ENCODE results near the gene ENPP7. TPM values are rescaled to one million over a fixed set of nuclear protein-coding genes. Genes with fewer than 3 reads are reported as not detected.
A peak's percentile ranks its signal among the peaks of the same experiment; 100 is the strongest.
"Not testable (repeated sequence)": the region's sequence is repeated elsewhere in the genome, so short reads cannot be mapped to it uniquely, and the experiment has no call there.

Gene ENPP7
- total and polyA plus RNA-seq, 2 donors from 2014 or later: 0.94 to 3.7 TPM

DNA sequence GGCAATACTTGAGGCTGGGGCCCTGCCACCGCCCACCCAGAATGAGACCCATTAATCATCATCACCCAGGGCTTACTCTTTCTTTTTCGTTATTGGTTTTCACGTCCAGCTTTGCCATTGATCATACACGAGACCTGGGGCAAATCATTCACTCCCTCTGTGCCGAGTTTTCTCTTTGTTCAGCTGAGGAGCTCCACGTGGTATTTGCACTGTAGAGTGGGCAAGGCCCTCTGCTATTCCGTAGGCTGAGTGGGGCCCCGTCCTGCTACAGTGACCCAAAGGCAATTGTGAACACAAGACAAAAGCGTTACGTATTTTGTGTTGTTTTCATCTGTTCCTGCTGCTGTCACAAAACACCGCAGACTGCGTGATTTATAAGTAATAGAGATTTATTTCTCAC, 23.6 kb downstream of the ENPP7 start:
- peaks cover 5% of the 10 kb centered on the region for H3K27me3 ChIP-seq (ENCODE audit: control insufficient read depth, insufficient read depth, low read length)
- peak in 1 of 5 donors; percentile 32 for DNase-seq
- TF ChIP-seq, protein P1, sequence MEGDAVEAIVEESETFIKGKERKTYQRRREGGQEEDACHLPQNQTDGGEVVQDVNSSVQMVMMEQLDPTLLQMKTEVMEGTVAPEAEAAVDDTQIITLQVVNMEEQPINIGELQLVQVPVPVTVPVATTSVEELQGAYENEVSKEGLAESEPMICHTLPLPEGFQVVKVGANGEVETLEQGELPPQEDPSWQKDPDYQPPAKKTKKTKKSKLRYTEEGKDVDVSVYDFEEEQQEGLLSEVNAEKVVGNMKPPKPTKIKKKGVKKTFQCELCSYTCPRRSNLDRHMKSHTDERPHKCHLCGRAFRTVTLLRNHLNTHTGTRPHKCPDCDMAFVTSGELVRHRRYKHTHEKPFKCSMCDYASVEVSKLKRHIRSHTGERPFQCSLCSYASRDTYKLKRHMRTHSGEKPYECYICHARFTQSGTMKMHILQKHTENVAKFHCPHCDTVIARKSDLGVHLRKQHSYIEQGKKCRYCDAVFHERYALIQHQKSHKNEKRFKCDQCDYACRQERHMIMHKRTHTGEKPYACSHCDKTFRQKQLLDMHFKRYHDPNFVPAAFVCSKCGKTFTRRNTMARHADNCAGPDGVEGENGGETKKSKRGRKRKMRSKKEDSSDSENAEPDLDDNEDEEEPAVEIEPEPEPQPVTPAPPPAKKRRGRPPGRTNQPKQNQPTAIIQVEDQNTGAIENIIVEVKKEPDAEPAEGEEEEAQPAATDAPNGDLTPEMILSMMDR (IDR thresholded peaks at IDR 0.05; ENCODE audit: borderline replicate concordance, extremely low read depth, insufficient read depth): no peak

DNA sequence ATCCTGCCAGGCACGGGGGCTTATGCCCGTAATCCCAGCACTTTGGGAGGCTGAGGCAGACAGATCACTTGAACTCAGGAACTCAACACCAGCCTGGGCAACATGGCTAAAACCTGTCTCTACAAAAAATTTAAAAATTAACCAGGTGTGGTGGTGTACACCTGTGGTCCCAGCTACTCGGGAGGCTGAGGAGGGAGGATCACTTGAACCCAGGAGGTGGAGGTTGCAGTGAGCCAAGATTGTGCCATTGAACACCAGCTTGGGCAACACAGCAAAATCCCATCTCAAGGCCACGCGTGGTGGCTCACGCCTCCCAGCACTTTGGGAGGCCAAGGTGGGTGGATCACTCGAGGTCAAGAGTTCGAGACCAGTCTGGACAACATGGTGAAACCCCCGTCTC, 24.2 kb downstream of the ENPP7 start:
- FAIRE-seq; H3K36me3 ChIP-seq (ENCODE audit: control insufficient read depth in 2 of 3, insufficient read depth in 3 of 3, low read length in 3 of 3); H3K4me1 ChIP-seq (ENCODE audit: control insufficient read depth in 2 of 3, insufficient read depth in 2 of 3, low read depth in 1 of 3, low read length in 3 of 3); H3K27ac ChIP-seq (ENCODE audit: low read depth in 2 of 2, low read length in 2 of 2); H3K27me3 ChIP-seq (ENCODE audit: control insufficient read depth, insufficient read depth, low read length); H3K9ac ChIP-seq (ENCODE audit: low read length in 3 of 3); H3K9me3 ChIP-seq (ENCODE audit: control insufficient read depth in 2 of 3, insufficient read depth in 1 of 3, low read length in 3 of 3); H3K4me3 ChIP-seq (ENCODE audit: low read length in 3 of 3); intact Hi-C loops (cut with DNase I): not testable (repeated sequence)
- DNase-seq: peak in 1 of 5 donors; percentile 24

More for the DNA sequence above, 23.6 kb downstream of the ENPP7 start:
- no peaks in the 10 kb centered on the region for H3K9me3 ChIP-seq (ENCODE audit: control insufficient read depth in 2 of 3, insufficient read depth in 1 of 3, low read length in 3 of 3)
- intact Hi-C loops (cut with DNase I): no loop called here
- H3K36me3 ChIP-seq (ENCODE audit: control insufficient read depth in 2 of 3, insufficient read depth in 3 of 3, low read length in 3 of 3): no peaks in the 10 kb centered on the region
- no peak overlapping the region for H3K9ac ChIP-seq (ENCODE audit: low read length in 3 of 3)
- no peak for FAIRE-seq
- no peak overlapping the region for H3K27ac ChIP-seq (ENCODE audit: low read depth in 2 of 2, low read length in 2 of 2)
- H3K4me1 ChIP-seq (ENCODE audit: control insufficient read depth in 2 of 3, insufficient read depth in 2 of 3, low read depth in 1 of 3, low read length in 3 of 3): no peaks in the 10 kb centered on the region
- H3K4me3 ChIP-seq (ENCODE audit: low read length in 3 of 3): no peak overlapping the region

DNA sequence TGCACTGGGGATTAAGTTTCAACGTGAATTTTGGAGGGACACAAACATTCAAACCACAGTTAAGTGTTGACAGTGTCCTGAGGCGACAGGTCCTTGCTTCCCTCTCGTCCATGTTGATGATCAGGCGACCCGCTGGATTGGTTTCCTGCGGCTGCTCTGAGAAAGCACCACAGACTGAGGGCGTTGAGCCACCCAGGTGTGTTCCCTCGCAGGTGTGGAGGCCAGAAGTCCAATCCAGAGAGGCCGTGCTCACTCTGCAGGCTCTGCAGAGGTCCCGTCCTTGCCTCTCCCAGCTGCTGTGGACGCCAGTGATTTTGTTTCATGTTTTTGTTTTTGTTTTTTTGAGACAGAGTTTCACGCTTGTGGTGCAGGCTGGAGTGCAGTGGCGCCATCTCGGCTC, 24.8 kb downstream of the ENPP7 start:
- TF ChIP-seq, protein P1 (IDR thresholded peaks at IDR 0.05; ENCODE audit: borderline replicate concordance, extremely low read depth, insufficient read depth): no peak
- FAIRE-seq: no peak
- no peak overlapping the region for H3K27ac ChIP-seq (ENCODE audit: low read depth in 2 of 2, low read length in 2 of 2)
- no peak overlapping the region for H3K4me3 ChIP-seq (ENCODE audit: low read length in 3 of 3)
- no peaks in the 10 kb centered on the region for H3K27me3 ChIP-seq (ENCODE audit: control insufficient read depth, insufficient read depth, low read length)
- DNase-seq: peak in 1 of 5 donors; percentile 45
- intact Hi-C loops (cut with DNase I): no loop called here
- H3K36me3 ChIP-seq (ENCODE audit: control insufficient read depth in 2 of 3, insufficient read depth in 3 of 3, low read length in 3 of 3): no peaks in the 10 kb centered on the region
- H3K9me3 ChIP-seq (ENCODE audit: control insufficient read depth in 2 of 3, insufficient read depth in 1 of 3, low read length in 3 of 3): no peaks in the 10 kb centered on the region
- no peaks in the 10 kb centered on the region for H3K4me1 ChIP-seq (ENCODE audit: control insufficient read depth in 2 of 3, insufficient read depth in 2 of 3, low read depth in 1 of 3, low read length in 3 of 3)
- H3K9ac ChIP-seq (ENCODE audit: low read length in 3 of 3): no peak overlapping the region

DNA sequence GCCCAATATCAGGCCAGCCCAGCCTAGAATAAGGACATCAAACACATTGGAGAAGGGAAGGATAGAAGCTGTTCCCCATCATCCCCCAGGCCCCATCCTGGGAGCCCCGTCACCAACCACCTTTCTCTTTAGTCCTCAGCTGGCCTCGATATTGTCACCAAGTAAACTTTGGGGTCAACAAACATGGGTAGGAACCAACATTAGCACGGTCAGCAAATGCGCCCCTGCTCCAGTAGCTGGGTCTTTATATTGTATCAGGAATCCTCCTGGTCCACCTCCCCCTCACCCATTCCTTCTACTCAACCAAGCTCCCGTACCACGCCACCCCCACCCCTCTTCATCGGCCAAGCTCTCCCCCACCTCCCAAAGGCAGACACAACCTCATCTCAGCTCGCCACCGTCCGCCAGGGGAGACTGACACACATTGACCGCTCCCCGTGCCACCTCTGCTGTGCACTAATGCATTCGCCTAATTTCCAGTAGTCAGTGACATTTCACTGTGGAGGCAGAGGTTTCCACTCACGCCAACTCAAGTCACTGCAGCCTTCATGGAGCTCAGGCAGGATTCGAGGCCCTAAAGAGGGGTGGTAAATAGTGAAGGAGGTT, 26.5 kb downstream of the ENPP7 start:
- FAIRE-seq (no peak), DNase-seq (peak in 2 of 5 donors; percentile 33 to 59)
- TF ChIP-seq, protein P1 (IDR thresholded peaks at IDR 0.05; ENCODE audit: borderline replicate concordance, extremely low read depth, insufficient read depth): no peak
- H3K27me3 ChIP-seq (ENCODE audit: control insufficient read depth, insufficient read depth, low read length): no peaks in the 10 kb centered on the region
- H3K27ac ChIP-seq (ENCODE audit: low read depth in 2 of 2, low read length in 2 of 2): no peak overlapping the region
- H3K36me3 ChIP-seq (ENCODE audit: control insufficient read depth in 2 of 3, insufficient read depth in 3 of 3, low read length in 3 of 3): no peaks in the 10 kb centered on the region
- no peaks in the 10 kb centered on the region for H3K4me1 ChIP-seq (ENCODE audit: control insufficient read depth in 2 of 3, insufficient read depth in 2 of 3, low read depth in 1 of 3, low read length in 3 of 3)
- no peak overlapping the region for H3K4me3 ChIP-seq (ENCODE audit: low read length in 3 of 3)
- no peaks in the 10 kb centered on the region for H3K9me3 ChIP-seq (ENCODE audit: control insufficient read depth in 2 of 3, insufficient read depth in 1 of 3, low read length in 3 of 3)
- H3K9ac ChIP-seq (ENCODE audit: low read length in 3 of 3): no peak overlapping the region
- intact Hi-C loops (cut with DNase I): no loop called here
